Femur (tissue), 1 donor: Measurements from ENCODE around the gene PAK5.
A peak's percentile ranks its signal among the peaks of the same experiment; 100 is the strongest.

Experiments used
- DNase-seq: peaks from one replicate; pipeline ENCODE4 v3.0.0-alpha.2; 2017

Gene PAK5

GRCh38 chr20:9516234-9516871 lies 322.5 kb downstream of the PAK5 start:
- DNase-seq, result peak; percentile 56

GRCh38 chr20:9515741-9516233 lies 323.1 kb downstream of the PAK5 start:
- DNase-seq, result no peak

GRCh38 chr20:9515214-9515585 lies 323.7 kb downstream of the PAK5 start:
- no peak for DNase-seq

GRCh38 chr20:9514461-9515213 lies 324.2 kb downstream of the PAK5 start, which contains the start of gene LAMP5:
Gene LAMP5 (plus strand): TSS chr20:9514590. CDS start chr20:9514853, 263 bp downstream.
- DNase-seq, result peak; percentile 62

- no peak for DNase-seq
These were observed 324.8 kb downstream of the PAK5 start for GRCh38 chr20:9514072-9514460.

- DNase-seq, result no peak
These were observed 328.0 kb downstream of the PAK5 start for GRCh38 chr20:9510911-9511310.

GRCh38 chr20:9509246-9509645 lies 329.6 kb downstream of the PAK5 start:
- no peak for DNase-seq

- DNase-seq, result no peak
These were observed 330.1 kb downstream of the PAK5 start for GRCh38 chr20:9508696-9509178.

GRCh38 chr20:9508240-9508661 lies 330.6 kb downstream of the PAK5 start:
- DNase-seq, result no peak

- no peak for DNase-seq
These were observed 331.2 kb downstream of the PAK5 start for GRCh38 chr20:9507544-9508239.

- peak; percentile 36 for DNase-seq
These were observed 331.9 kb downstream of the PAK5 start for GRCh38 chr20:9506964-9507369.

- DNase-seq, result peak; percentile 38
These were observed 332.5 kb downstream of the PAK5 start for GRCh38 chr20:9506280-9506821.

- peak; percentile 44 for DNase-seq
These were observed 335.2 kb downstream of the PAK5 start for GRCh38 chr20:9503526-9504245.

- no peak for DNase-seq
These were observed 337.4 kb downstream of the PAK5 start for GRCh38 chr20:9501473-9501872.

- DNase-seq, result no peak
These were observed 338.8 kb downstream of the PAK5 start for GRCh38 chr20:9500121-9500520.

- DNase-seq, result no peak
These were observed 339.6 kb downstream of the PAK5 start for GRCh38 chr20:9499126-9499899.

- no peak for DNase-seq
These were observed 340.6 kb downstream of the PAK5 start for GRCh38 chr20:9498322-9498721.

GRCh38 chr20:9496155-9496554 lies 342.7 kb downstream of the PAK5 start:
- DNase-seq, result no peak

- DNase-seq, result no peak
These were observed 343.2 kb downstream of the PAK5 start for GRCh38 chr20:9495701-9496100.

GRCh38 chr20:9493803-9494202 lies 345.1 kb downstream of the PAK5 start:
- DNase-seq, result no peak

GRCh38 chr20:9492067-9492466 lies 346.8 kb downstream of the PAK5 start:
- no peak for DNase-seq

GRCh38 chr20:9491324-9491723 lies 347.6 kb downstream of the PAK5 start:
- no peak for DNase-seq
